Measurements from ENCODE around the gene IGFBP7. TPM values are rescaled to one million over a fixed set of nuclear protein-coding genes. Genes with fewer than 3 reads are reported as not detected.

The IGFBP7 gene
- total RNA-seq, 6 experiments from 2014 or later, result 46.2 to 347 (median 163) TPM

DNA sequence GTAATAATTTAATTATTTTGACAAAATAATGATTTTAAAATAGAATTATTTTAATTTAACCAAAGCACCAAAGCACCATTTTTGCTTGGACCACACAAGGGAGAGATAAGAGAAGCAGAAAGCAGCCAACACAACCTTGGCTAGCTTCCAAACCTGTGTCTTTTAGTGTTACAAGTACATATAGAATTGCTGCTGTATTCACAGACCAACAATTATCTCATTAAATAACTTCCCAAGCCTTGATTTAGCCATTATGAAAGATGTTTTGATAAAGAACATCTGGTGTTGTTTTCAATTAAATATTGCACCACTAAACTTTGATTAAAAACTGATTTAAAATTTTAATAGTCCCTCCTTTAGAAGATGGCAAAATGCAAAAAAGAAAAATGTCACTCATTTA is 14.0 kb upstream of the IGFBP7 start:
- Histone ChIP-seq H3K27me3 (no peaks in the 10 kb centered on the region), H3K9me3 (no peaks in the 10 kb centered on the region), H3K27ac (no peak overlapping the region), H3K36me3 (no peaks in the 10 kb centered on the region), H3K4me3 (no peak overlapping the region), H3K4me1 (no peaks in the 10 kb centered on the region)
- intact Hi-C loops (cut with DNase I), result no loop called here
- ATAC-seq (no peak), DNase-seq (no peak)
- TF ChIP-seq POLR2A (IDR thresholded peaks at IDR 0.05) (no peak), CTCF (IDR thresholded peaks at IDR 0.05) (no peak)

GRCh38 chr4:57122959-57123358 is 12.8 kb upstream of the IGFBP7 start:
- Histone ChIP-seq H3K4me1 (no peaks in the 10 kb centered on the region), H3K36me3 (no peaks in the 10 kb centered on the region), H3K27me3 (no peaks in the 10 kb centered on the region), H3K4me3 (no peak overlapping the region), H3K9me3 (no peaks in the 10 kb centered on the region), H3K27ac (no peak overlapping the region)
- intact Hi-C loops (cut with DNase I), result no loop called here
- WGBS (ENCODE audit: insufficient coverage, low coverage, low lambda C conversion rate, missing lambda C conversion rate), result 33% methylated on average over 1 of the region's 1 CpG
- ATAC-seq, result no peak
- no peak for DNase-seq
- TF ChIP-seq POLR2A (IDR thresholded peaks at IDR 0.05), result no peak
- TF ChIP-seq CTCF (IDR thresholded peaks at IDR 0.05), result no peak

DNA sequence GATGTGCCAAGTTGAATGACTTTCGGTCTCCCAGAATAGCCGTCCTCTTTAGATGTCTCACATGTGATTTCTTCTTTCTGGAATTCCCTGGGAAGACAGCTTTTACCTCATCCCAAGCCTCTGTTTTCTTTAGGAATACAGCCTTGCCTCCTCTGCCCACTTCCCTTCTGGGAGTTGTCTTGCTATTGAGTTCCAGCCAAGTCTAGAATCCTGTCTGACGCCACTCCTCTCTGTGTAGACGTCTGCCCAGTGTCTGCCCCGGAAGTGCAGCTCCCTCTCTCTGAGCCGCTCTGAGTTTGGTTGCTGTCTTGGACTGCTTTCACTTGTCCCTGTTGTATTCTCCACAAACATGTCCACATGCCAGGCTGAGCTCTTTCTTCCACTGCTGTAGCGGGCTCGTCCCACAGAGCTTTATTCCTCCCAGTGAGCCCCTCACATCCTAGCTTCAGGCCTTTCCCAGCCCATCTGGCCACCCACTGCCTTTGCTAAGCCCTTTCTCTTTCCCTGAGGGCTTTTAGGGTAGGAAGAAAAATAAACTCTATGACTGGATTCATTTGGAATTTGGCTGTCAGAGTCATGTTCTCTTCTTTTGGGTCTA is 9.0 kb upstream of the IGFBP7 start:
- H3K27ac ChIP-seq, result peak overlapping the region; percentile 21 to 37 (median 30)
- peak; percentile 80 to 90 (median 85) for ATAC-seq
- TF ChIP-seq POLR2A (IDR thresholded peaks at IDR 0.05), result no peak
- TF ChIP-seq CTCF (IDR thresholded peaks at IDR 0.05), result no peak
- intact Hi-C loops (cut with DNase I), result no loop called here
- 40% methylated on average over 8 of the region's 8 CpGs for WGBS (ENCODE audit: insufficient coverage, low coverage, low lambda C conversion rate, missing lambda C conversion rate)
- no peaks in the 10 kb centered on the region for H3K4me1 ChIP-seq
- H3K27me3 ChIP-seq, result no peaks in the 10 kb centered on the region
- no peak overlapping the region for H3K4me3 ChIP-seq
- H3K9me3 ChIP-seq, result no peaks in the 10 kb centered on the region
- DNase-seq, result no peak
- no peaks in the 10 kb centered on the region for H3K36me3 ChIP-seq

DNA sequence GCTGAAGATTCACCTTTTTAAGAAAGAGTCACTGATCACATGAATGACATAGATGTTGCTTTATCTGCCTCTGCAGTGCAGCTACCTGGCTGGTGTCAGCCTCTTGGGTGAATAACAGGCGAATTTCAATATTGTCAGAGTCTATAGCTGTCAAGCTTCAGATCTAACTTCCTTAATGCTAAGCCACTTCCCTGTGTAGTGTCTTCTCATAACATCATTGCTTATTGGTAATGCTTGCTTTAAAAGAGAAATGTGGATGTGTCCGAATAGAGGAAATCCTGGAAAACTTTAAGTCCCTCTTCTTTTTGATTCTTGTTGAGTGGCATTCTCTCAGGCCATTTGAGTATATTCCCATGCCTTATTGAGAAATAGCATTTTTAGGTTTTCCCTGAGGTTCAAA is 7.3 kb upstream of the IGFBP7 start:
- WGBS (ENCODE audit: insufficient coverage, low coverage, low lambda C conversion rate, missing lambda C conversion rate), result 34% methylated on average over 2 of the region's 2 CpGs
- TF ChIP-seq CTCF (IDR thresholded peaks at IDR 0.05) (no peak), POLR2A (IDR thresholded peaks at IDR 0.05) (no peak)
- H3K27ac ChIP-seq, result no peak overlapping the region
- no peaks in the 10 kb centered on the region for H3K4me1 ChIP-seq
- no peaks in the 10 kb centered on the region for H3K9me3 ChIP-seq
- no peaks in the 10 kb centered on the region for H3K36me3 ChIP-seq
- no peaks in the 10 kb centered on the region for H3K27me3 ChIP-seq
- no peak for ATAC-seq
- DNase-seq, result no peak
- intact Hi-C loops (cut with DNase I), result no loop called here
- no peak overlapping the region for H3K4me3 ChIP-seq

- H3K9me3 ChIP-seq, result no peaks in the 10 kb centered on the region
- H3K4me3 ChIP-seq, result no peak overlapping the region
- no peaks in the 10 kb centered on the region for H3K36me3 ChIP-seq
- no peak overlapping the region for H3K27ac ChIP-seq
- no peaks in the 10 kb centered on the region for H3K4me1 ChIP-seq
- H3K27me3 ChIP-seq, result no peaks in the 10 kb centered on the region
- no peak for DNase-seq
- TF ChIP-seq POLR2A (IDR thresholded peaks at IDR 0.05) (no peak), CTCF (IDR thresholded peaks at IDR 0.05) (no peak)
- no peak for ATAC-seq
- intact Hi-C loops (cut with DNase I), result no loop called here
- WGBS (ENCODE audit: insufficient coverage, low coverage, low lambda C conversion rate, missing lambda C conversion rate), result 60% methylated on average over 1 of the region's 3 CpGs
These were observed 6.1 kb upstream of the IGFBP7 start for GRCh38 chr4:57116245-57116644.

Measured in right lobe of liver (tissue), 6 donors.